GM18499 (cell line): Measurements from ENCODE around the gene KLHL20.
"Not testable (repeated sequence)": the region's sequence is repeated elsewhere in the genome, so short reads cannot be mapped to it uniquely, and the experiment has no call there.

Experiments used
- ATAC-seq: cut with Tn5 transposase; IDR thresholded peaks from one replicate; pipeline ENCODE4 v1.9.1; 2021; ENCODE audit warnings: moderate number of reproducible peaks; ENCODE audit not compliant: insufficient read depth, unreplicated experiment

The KLHL20 gene

GRCh38 chr1:173744651-173745050, 29.9 kb downstream of the KLHL20 start:
- ATAC-seq = no peak

DNA sequence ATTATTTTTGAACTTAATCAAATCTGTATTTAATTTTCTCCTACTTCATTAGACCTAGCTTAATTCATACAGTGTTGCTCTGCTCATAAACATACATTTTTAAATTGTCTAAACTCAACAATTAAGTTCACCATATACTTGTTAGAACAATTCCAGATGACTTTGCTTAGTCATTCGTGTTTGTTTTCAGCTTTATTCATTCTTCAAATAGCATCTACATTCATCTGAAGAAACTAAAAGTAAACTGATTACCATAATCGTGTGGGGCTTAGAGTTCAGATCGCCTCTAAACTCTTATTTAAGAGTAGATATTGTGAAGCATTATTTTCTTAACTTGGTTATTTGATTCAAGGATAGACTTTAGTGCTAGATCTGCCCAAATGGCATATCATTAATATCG, 34.4 kb downstream of the KLHL20 start:
- no peak for ATAC-seq

DNA sequence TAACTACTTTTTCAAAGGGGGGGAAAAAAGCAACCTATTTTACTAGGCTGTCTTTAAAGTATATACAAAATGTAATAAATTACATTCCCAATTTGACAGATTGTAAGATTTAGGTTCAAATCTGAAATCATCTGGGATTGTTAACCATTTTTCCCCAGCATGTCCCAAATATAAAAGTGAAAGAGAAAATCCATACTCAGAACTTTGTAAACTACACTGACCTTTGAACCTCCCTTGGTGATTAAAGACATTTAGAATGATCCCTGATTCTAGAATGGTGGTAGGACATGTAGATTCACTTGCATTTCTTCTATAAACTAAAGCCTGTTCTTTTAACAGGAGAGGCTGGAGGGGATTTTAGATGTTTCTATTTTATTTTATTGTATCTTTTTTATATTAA, 39.0 kb downstream of the KLHL20 start:
- ATAC-seq = no peak

DNA sequence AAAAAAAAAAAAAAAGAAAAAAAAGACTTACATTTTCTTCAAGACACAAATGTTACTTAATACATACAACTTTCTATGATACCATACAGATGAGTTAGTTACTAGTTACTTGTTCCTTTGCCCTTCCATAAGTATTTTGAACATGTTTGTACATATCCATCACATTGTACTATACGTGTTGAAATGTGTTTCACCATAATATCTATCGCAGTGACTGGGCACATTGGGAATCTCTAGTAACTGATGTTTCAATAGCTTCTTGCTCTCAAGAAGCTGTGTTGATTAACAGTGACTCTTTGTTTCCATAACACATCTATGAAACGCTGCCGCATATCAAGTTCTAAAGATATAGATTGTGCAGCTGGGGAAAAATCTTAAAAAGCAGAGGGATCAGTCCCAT, 42.9 kb downstream of the KLHL20 start:
- ATAC-seq = no peak

GRCh38 chr1:173758110-173758509, 43.3 kb downstream of the KLHL20 start:
- ATAC-seq = no peak

GRCh38 chr1:173758980-173759379, 44.2 kb downstream of the KLHL20 start:
- ATAC-seq = no peak

DNA sequence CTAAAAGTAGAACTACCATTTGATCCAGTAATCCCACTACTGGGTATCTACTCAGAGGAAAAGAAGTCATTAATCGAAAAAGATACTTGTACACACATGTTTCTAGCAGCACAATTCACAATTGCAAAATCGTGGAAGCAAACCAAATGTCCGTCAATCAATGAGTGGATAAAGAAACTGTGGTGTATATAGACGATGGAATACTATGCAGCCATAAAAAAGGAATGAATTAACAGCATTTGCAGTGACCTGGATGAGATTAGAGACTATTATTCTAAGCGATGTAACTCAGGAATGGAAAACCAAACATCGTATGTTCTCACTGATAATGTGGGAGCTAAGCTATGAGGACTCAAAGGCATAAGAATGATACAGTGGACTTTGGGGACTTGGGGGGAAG, 49.5 kb downstream of the KLHL20 start:
- not testable (repeated sequence) for ATAC-seq

DNA sequence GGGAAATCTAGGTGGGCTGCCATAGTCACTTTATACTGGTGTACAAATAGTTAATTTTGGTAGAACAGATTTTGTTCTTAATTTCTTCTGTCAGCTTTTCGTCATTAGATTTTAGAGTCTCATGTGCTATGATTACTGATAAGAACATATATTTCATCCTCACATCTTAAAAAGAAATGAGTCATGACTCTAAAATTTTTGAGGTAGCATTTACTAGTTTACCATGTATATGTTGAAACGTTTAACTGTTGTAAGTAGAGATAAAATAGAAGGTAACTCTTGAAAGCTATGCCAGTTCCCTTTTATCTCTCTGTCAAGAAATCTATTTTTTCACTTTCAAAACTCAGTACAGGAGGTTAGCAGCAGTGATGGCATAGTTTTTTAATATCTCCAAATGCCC, 53.4 kb downstream of the KLHL20 start:
- ATAC-seq = no peak

GRCh38 chr1:173768827-173769226, 54.0 kb downstream of the KLHL20 start:
- no peak for ATAC-seq

- ATAC-seq = not testable (repeated sequence)
Measured at GRCh38 chr1:173770330-173770729, 55.5 kb downstream of the KLHL20 start.

- no peak for ATAC-seq
Measured at GRCh38 chr1:173771560-173771959, 56.8 kb downstream of the KLHL20 start.

- no peak for ATAC-seq
Measured at GRCh38 chr1:173775578-173776226, 60.9 kb downstream of the KLHL20 start.

- no peak for ATAC-seq
Measured at GRCh38 chr1:173779936-173780335, 65.2 kb downstream of the KLHL20 start.

GRCh38 chr1:173784997-173785396, 70.2 kb downstream of the KLHL20 start:
- no peak for ATAC-seq

- ATAC-seq = no peak
Measured at GRCh38 chr1:173789841-173790240, 75.1 kb downstream of the KLHL20 start.

DNA sequence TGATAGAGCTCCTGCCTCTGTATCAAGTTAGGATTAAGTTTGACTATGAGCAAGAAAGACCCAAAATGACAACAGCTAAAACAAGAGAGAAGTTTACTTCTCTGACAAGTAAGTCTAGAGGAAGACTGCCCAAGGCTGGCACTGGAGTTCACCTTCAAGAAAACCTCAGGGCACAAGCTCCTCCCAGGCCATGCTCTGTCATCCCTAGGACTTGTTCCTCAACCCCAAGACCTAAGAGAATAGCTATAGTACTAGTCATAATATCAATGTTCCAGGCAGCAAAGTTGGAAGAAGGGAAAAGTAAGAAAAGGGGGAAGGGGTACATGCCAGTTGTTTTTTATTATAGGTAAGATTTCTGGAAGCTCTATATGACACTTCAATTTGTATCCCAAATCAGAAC, 83.3 kb downstream of the KLHL20 start:
- ATAC-seq = no peak

DNA sequence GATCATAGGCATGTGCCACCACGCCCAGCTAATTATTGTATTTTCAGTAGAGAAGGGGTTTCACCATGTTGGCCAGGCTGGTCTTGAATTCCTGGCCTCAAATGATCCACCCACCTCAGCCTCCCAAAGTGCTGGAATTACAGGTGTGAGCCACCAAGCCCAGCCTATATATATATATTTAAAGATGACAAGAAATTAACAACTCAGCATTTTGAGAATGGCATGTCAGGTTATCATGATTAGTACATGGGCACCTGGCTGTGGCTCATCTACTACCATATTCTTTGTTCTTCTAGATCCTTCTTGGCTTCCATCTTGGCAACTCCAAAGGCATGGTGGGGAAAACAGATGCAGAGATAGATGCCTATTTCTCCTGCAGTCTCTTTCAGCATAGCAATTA, 85.2 kb downstream of the KLHL20 start:
- ATAC-seq = not testable (repeated sequence)

DNA sequence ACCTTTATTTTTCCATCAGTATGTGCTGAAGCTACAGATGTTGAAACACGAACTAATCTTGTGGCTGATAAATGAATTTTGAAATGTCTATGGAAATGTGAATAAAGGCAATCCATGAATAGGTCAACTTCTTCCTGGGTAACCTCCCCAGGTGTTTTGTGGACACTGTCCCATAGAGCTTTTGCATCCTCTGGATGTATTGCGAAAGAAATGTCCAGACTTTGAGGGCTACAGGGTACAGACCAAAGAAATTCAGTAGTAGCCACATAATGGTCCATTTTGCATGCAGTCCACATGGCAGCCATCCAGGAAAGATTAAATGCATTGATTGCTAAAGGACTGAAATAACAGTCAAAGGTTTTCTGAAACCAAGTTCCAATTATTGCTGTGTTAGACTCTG, 88.2 kb downstream of the KLHL20 start:
- no peak for ATAC-seq

DNA sequence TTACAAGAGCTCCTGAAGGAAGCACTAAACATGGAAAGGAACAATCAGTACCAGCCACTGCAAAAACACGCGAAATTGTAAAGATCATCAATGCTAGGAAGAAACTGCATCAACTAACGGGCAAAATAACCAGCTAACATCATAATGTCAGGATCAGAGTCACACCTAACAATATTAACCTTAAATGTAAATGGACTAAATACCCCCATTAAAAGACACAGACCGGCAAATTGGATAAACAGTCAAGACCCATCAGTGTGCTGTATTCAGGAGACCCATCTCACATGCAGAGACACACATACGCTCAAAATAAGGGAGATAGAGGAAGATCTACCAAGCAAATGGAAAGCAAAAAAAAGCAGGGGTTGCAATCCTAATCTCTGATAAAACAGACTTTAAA, 98.9 kb downstream of the KLHL20 start:
- not testable (repeated sequence) for ATAC-seq

GRCh38 chr1:173818459-173818858, 103.7 kb downstream of the KLHL20 start:
- ATAC-seq = no peak

- no peak for ATAC-seq
Measured at GRCh38 chr1:173821680-173822079, 106.9 kb downstream of the KLHL20 start.

DNA sequence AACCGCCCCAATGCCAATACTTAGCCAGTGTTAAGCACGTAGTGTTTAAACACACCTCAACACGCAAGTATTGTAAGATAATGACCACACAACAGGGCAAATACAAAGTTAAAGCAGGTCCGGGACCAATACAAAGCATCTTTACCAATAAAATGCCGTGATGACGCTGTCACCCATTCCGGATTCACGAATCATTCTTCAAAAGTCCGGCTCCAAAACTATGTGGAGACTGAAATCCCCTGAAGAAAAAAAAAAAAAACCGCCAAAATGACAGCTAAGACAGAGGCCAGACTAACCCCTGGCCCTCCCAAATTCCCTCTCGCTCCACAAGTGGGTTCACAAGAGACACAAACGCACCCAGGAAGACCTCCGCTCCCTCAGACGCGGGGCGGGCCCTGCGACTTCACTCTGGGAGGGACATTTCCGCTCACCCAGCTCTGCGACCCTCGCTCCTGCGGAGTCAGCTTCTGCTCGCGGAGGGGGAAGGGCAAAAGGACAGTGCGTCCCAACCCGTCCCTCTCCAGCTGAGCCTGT, 109.1 kb downstream of the KLHL20 start:
- peak; percentile 32 for ATAC-seq
